KOPT-K1 (cell line): ENCODE measurements around the gene LTB4R.

Experiments
- H3K27ac ChIP-seq: fragments of 200-600 bp; sonication (generic); 2 replicates; pipeline ENCODE4 v1.5.1; 2016; ENCODE audit warnings: antibody characterized with exemption, mild to moderate bottlenecking, low read depth, low read length; ENCODE audit not compliant: poor library complexity, severe bottlenecking
- H3K36me3 ChIP-seq: fragments of 200-600 bp; sonication (generic); 2 replicates; pipeline ENCODE4 v1.5.1; 2017; ENCODE audit warnings: antibody characterized with exemption, mild to moderate bottlenecking, low read length, moderate library complexity; ENCODE audit not compliant: insufficient read depth
- H3K9me3 ChIP-seq: fragments of 200-600 bp; sonication (generic); 2 replicates; pipeline ENCODE4 v1.5.1; 2017; ENCODE audit warnings: antibody characterized with exemption, low read length, mild to moderate bottlenecking; ENCODE audit not compliant: insufficient read depth, poor library complexity, severe bottlenecking

LTB4R gene

DNA sequence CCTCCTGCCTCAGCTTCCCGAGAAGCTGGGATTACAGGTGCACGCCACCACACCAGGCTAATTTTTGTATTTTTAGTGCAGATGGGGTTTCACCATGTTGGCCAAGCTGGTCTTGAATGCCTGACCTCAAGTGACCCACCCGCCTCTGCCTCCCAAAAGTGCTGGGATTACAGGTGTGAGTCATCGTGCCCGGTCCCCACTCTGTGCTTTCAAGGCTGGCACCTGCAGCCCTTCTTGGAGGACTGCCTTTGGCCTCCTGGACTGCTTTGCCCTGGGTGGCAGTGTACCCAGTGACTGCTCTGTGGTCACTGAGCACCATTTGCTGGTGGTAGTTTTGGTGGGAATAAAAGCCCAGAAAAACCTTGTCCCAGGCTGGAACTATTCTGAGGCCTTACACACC, 24.3 kb upstream of the LTB4R start:
- Histone ChIP-seq H3K9me3 (no peaks in the 10 kb centered on the region), H3K27ac (no peak overlapping the region), H3K36me3 (peaks cover 22% of the 10 kb centered on the region)

DNA sequence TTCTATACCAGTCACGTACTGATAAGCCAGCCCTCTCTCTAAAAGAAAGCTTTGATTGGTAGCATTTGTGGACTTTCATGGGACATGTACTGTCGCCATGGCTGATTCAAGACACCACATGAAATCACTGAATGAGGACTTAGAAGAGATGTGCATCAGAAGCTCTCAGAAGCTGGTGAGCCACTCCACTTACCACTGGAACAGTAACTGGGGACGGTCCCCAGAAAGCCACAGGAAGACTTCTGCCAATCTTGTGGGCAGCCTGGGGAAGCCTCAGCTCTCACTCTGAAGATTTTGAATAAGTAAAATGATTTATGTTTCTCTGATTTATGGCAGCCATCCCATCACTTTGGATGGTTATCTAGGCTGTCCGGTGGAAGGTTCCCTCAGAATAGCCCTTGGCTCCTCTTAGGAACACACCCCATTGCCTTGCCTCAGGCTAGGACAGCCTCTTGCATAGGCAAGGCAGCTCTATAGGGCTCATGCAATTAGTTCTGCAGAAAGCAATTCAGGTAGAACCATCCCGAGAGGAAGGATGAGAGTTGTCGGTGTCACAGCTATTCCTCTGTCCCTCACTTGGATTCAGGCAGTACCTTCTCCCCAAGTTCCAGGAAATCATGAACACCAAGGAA, 21.5 kb upstream of the LTB4R start:
- Histone ChIP-seq H3K36me3 (peaks cover 31% of the 10 kb centered on the region), H3K9me3 (no peaks in the 10 kb centered on the region), H3K27ac (no peak overlapping the region)

DNA sequence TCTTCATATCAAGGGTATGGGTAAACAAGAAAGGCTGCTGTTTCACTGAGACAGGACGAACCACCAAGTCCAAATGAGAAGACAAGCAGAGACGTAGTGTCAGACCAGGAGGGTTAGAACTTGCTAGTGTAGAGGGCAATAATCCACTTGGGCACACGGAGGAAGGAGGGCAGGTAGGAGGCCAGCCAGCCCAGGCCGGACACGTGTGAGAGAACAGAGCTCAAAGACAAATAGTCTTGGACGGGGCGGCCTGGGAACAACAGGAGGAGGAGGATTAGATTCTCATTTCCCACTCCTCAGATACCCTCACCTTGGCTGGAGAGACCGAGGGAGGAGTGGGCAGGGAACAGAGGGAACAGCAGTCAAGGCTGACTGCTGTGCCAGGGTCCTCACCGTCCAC, 20.6 kb upstream of the LTB4R start:
- no peak overlapping the region for H3K27ac ChIP-seq
- peaks cover 36% of the 10 kb centered on the region for H3K36me3 ChIP-seq
- H3K9me3 ChIP-seq: no peaks in the 10 kb centered on the region

DNA sequence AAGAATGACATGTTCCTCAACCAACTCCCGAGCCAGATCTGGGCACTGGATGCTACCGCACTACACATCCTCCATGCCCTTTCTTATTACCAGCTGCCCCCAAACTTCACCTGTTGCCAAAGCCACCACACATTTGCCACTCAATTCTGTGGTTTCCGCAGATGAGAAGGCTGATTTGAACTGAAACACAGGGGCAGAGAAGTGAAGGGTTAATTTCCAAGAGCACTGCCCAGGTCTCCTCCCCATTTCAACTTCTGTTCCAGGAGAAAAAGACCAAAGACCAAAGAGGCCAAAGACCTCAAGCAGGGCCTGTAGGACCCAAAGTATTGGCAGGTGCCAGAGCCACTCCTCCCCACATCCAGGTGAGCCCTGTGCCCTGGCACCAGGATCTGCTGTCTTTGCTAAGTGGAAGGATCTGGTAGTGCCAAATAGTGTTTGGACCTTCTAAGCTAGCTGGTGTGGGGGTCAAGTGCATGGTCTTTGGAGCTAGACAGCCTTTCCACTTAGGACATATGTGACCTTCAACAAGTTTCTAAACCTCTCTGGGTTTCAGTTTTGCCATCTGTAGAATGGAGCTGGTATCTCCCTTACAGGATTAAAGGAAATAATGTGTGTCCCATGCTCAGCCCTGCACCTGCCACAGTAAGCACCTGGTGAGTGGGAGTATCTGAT, 19.7 kb upstream of the LTB4R start:
- H3K9me3 ChIP-seq: no peaks in the 10 kb centered on the region
- no peak overlapping the region for H3K27ac ChIP-seq
- H3K36me3 ChIP-seq: peaks cover 40% of the 10 kb centered on the region

DNA sequence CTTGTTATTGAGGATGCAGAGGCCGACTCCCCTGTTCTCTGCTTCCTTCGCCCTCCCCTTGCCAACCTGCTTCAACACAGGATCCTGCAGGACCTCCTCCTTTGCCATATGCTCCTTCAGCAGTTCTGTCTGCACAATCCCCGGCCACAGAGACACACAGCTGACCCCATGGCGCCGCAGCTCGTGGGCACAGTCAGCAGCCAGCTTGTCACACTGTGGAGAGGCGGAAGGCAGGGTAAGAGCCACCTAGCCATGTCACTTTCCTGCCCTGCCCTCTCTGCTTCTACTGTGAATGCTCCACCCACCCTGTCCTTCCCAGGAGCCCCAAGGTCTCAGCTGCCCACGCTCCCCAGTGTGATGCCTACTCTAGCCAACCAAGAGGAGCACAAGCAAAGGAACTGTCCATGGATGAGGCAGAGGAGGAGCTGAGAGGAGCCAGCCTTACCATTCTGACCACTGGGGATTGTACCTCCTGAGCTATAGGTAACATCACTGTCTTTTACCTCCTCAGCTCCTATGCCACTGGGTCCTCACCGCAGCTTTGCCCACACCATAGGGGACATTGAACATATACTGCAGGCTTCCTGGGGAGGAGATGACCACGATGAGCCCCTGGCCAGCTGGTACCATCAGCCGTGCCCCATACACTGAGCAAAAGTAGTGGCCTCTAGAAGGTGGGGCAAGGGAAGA, 19.0 kb upstream of the LTB4R start:
- Histone ChIP-seq H3K27ac (no peak overlapping the region), H3K36me3 (peaks cover 40% of the 10 kb centered on the region), H3K9me3 (no peaks in the 10 kb centered on the region)

DNA sequence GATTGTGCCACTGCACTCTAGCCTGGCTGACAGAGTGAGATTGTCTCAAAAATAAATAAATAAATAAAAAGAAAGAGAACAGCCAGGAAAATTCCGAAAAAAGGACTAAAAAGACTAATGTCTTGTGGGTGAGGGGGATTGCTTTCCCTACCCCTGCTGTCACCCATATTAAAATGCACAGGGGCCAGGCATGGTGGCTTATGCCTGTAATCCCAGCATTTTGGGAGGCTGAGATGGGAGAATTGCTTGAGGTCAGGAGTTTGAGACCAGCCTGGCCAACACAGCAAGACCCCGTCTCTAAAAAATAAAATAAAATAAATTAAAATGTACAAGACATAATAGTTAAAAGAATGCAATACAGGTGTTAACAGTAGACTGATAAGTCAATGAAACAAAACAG, 17.8 kb upstream of the LTB4R start:
- H3K27ac ChIP-seq: no peak overlapping the region
- H3K36me3 ChIP-seq: peaks cover 40% of the 10 kb centered on the region
- no peaks in the 10 kb centered on the region for H3K9me3 ChIP-seq

DNA sequence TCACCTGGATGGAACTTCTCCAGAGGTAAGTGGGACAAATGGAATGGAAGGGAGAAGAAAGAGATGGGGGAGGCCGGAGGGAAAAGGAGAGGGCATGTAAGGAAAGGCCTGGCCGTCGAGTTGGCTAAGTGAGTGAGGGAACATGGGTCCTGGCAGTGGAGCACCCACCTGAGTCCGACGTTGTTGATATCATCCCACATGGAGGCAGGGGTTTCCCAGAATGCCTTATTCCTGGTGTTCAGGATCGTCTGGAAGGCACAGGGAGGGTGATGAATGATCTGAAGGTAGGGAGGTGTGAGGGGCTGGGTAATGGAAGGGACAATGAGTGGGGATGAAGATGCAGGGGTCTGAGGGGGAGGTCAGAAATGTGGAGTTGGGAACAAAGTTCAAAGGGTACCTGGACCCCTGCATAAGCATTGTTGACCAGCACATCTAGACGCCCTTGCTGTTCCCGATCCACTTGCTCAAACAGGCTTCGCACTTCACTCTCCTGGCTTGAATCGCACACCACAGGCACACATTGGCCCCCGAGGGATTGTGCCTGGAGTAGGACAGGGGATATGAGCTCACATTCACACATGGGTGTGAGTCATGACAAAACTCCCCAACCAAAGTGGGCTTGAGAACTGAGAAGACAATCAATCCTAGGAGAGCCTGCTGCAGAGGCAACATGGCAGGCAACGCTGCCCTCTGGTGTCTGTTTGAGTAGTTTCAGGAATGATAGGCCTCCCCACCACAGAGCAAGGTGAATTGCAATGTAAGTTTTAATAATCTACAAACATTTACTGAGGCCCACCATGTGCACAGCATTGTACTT, 14.8 kb upstream of the LTB4R start:
- Histone ChIP-seq H3K27ac (no peak overlapping the region), H3K36me3 (peaks cover 30% of the 10 kb centered on the region), H3K9me3 (no peaks in the 10 kb centered on the region)

DNA sequence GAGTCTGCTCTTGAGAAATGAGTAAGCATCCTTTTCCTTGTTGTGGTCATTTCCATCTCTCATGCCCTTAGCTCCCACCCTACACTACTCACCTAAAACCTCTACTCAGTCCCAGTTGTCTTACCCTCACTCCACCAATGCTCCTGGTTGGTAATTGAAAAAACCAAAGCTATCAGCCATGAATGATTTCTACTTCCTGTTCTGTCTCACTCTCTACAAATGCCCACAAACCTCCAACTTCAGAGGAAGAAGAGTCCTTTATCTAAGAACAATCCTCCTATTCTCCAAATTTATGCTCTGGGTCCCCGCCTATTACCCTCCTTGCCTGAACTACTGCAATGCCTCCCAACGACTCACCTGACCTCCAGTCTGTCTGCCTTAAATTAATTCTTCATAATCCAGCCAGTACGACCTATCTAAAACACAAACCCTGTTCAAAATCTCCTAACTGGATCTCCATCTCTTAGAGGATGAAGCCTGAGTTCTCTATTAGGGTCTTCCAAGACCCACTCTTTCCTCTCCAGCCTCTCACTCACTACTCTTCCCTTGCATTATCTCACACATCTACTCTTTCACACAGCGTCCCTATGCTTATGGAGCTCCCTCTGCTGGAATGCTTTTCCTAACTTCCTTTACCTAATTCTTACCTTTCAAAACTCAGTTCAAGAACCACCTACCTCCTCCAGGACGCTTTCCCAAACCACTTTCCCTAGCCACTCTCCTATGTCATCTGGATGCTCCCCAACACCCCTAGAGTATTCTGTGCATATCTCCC, 13.9 kb upstream of the LTB4R start:
- Histone ChIP-seq H3K36me3 (peaks cover 31% of the 10 kb centered on the region), H3K27ac (no peak overlapping the region), H3K9me3 (no peaks in the 10 kb centered on the region)

DNA sequence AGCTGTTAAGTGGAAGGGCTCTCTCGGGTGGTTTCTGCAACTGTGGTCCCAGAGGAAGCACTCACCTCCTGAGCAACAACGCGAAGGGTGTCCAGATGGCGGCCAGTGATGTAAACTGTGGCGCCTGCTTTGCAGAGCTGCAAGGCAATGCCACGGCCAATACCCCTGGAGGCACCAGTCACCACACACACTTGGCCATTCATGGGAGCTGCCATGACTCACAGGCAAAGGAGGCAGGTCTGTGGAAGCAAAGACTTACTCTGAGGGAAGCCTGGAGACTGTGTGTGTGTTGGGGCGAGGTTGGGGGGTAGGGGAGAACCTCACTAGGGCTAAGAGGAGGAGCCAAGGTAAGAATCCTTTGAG, 12.4 kb upstream of the LTB4R start:
- H3K27ac ChIP-seq: peak overlapping the region; percentile 57
- H3K36me3 ChIP-seq: peaks cover 40% of the 10 kb centered on the region
- H3K9me3 ChIP-seq: no peaks in the 10 kb centered on the region

DNA sequence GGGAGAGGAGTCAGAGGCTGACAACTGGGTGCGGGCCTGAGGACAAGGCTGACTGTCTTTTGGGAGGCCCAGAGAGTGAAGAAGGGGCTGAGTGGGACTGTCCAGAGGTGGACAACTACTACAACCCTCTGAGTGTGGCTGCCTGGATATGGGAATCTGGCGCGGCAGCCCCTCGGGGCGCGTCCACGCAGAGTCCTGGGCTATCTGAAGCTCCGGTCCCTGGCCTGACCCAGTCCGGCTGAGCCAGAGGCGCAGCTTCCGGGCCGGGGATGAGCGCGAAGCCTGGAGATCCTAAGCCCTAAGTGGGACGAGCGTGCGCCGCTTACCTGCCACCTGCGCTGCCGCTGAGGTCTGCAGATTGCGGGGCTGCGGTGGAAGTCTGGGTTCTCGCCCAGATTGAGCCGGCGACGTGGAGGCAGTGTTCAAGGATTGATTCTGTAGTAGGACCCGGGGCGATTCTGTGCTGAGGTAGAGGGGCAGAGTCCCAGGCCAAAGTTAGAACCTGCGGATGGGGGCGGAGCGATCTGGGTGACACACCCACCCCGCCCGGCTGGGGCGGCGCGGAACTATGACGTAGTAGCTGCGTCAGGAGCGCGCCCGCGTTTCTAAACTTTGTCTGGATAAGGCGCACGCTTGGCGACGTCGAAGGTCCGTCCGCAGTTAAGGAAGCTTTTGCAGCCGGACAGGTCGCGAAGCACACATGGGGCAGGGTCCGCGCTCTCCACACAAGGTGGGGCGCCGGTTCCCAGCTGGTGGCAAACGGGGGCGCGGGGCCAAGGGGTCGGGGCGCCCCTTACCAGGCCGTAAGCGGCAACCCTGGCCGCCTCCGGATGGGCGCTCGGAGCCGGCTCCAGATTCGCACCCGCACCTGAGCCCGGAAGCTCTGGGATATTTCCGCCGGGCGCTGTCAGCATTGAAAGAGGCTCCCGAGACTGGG, 11.8 kb upstream of the LTB4R start, which contains the start of the genes DHRS1 and NOP9:
DHRS1 (minus strand) TSS at position 526 of the 937 bp plus-strand sequence. CDS start 674 bp downstream, outside the sequence.
NOP9 (plus strand) TSS at position 596 of the 937 bp plus-strand sequence; CDS start at position 701, 105 bp downstream.
- peaks cover 46% of the 10 kb centered on the region for H3K36me3 ChIP-seq
- no peaks in the 10 kb centered on the region for H3K9me3 ChIP-seq
- H3K27ac ChIP-seq: peak within 1 kb of the TSS; percentile 57

DNA sequence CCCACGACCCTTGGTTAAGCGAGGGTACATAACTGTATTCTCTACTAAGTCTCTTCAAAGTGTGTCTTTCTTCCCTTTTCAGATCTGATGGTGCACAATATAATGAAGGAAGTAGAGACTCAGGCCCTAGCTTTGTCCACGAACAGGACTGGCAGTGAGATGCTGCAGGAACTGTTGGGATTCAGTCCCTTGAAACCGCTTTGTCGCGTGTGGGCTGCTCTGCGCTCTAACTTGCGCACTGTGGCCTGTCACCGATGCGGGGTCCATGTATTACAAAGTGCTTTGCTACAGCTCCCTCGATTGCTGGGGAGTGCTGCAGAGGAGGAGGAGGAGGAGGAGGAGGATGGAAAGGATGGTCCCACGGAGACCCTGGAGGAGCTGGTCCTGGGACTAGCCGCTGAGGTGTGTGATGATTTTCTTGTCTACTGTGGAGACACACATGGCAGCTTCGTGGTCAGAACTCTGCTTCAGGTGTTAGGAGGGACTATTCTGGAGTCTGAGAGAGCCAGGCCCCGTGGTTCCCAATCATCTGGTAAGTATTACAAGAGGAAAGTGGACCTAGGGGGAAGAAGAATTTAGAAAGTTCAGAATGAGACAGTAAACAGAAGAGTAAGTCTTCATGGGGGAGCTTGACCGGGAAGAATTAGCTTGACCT, 10.8 kb upstream of the LTB4R start:
- Histone ChIP-seq H3K27ac (peak overlapping the region; percentile 57), H3K36me3 (peaks cover 54% of the 10 kb centered on the region), H3K9me3 (no peaks in the 10 kb centered on the region)

DNA sequence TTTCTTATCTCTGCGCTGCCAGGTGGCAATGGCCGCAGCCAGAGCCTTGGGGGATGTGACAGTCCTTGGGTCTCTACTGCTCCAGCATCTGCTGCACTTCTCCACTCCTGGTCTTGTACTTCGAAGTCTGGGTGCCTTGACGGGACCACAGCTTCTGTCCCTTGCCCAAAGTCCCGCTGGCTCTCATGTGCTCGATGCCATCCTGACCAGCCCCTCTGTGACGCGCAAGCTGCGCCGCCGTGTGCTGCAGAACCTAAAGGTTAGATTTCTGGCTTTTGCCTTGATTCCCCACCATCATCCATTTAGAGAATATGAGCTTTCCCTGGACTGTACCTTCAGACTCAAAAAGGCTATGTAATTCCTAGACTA, 7.3 kb upstream of the LTB4R start:
- peaks cover 79% of the 10 kb centered on the region for H3K36me3 ChIP-seq
- no peak overlapping the region for H3K27ac ChIP-seq
- no peaks in the 10 kb centered on the region for H3K9me3 ChIP-seq

DNA sequence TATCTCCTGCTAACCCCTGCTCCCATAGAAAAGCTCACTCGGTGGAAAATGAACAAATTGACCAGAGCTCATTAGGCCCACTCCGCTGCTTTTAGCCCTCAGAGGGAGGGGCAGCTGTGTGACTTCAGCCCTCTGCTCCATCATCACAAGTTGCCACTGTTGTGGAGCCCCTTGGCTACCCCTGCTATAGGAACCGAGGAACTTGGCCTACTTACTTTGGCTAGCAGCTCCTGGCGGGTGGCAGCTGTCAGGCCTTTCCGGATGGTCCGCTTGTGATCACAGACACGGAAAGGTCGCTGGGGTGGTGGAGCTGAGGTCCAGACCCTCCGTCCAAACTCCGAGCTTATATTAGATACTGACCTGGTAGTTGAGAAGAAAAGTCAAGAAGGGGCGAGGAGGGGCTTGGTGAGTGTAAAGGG, 4.1 kb upstream of the LTB4R start:
- H3K36me3 ChIP-seq: peaks cover 93% of the 10 kb centered on the region
- H3K9me3 ChIP-seq: no peaks in the 10 kb centered on the region
- H3K27ac ChIP-seq: no peak overlapping the region
